GM23338 (cell line): ENCODE measurements around the gene PRSS56. TPM values are rescaled to one million over a fixed set of nuclear protein-coding genes. Genes with fewer than 3 reads are reported as not detected.

ENCODE experiments used
- ATAC-seq: fragments of 200-7000 bp; cut with Tn5 transposase; 3 replicates; pipeline ENCODE4 v1.9.1; 2020
- DNase-seq: peaks from one replicate; pipeline ENCODE4 v3.0.0-alpha.2; 2015; ENCODE audit warnings: low spot score
- H2AFZ ChIP-seq: fragments of 200-600 bp; sonication (generic); 2 replicates; pipeline ENCODE4 v1.8.0; 2016; ENCODE audit warnings: antibody characterized with exemption, mild to moderate bottlenecking, moderate library complexity
- H3F3A ChIP-seq: fragments of 200-600 bp; sonication (generic); replicated peaks from 2 replicates; pipeline ENCODE4 v1.8.0; 2017; ENCODE audit warnings: antibody characterized with exemption, mixed run types, low read depth
- H3K27ac ChIP-seq: fragments of 200-600 bp; sonication (generic); 2 replicates; pipeline ENCODE4 v1.6.1; 2016; ENCODE audit warnings: low read depth
- H3K27me3 ChIP-seq: fragments of 200-600 bp; sonication (generic); 2 replicates; pipeline ENCODE4 v1.8.0; 2016; ENCODE audit warnings: mild to moderate bottlenecking, mixed run types, moderate library complexity; ENCODE audit not compliant: insufficient read depth
- H3K36me3 ChIP-seq: fragments of 200-600 bp; sonication (generic); 2 replicates; pipeline ENCODE4 v1.8.0; 2016; ENCODE audit warnings: mild to moderate bottlenecking; ENCODE audit not compliant: insufficient read depth
- H3K4me1 ChIP-seq: fragments of 200-600 bp; sonication (generic); 2 replicates; pipeline ENCODE4 v1.8.0; 2016; ENCODE audit warnings: mild to moderate bottlenecking, moderate library complexity; ENCODE audit not compliant: insufficient read depth
- H3K4me2 ChIP-seq: fragments of 200-600 bp; sonication (generic); 2 replicates; pipeline ENCODE4 v1.7.1; 2017; ENCODE audit warnings: mixed run types
- H3K4me3 ChIP-seq: fragments of 200-600 bp; sonication (generic); 2 replicates; pipeline ENCODE4 v1.6.1; 2016; ENCODE audit warnings: mixed run types
- H3K79me2 ChIP-seq: fragments of 200-600 bp; sonication (generic); replicated peaks from 2 replicates; pipeline ENCODE4 v1.8.0; 2017; ENCODE audit warnings: mild to moderate bottlenecking; ENCODE audit not compliant: insufficient read depth
- H3K9me2 ChIP-seq: fragments of 200-600 bp; sonication (generic); 2 replicates; pipeline ENCODE4 v1.8.0; 2017; ENCODE audit not compliant: insufficient read depth
- H4K20me1 ChIP-seq: fragments of 200-600 bp; sonication (generic); replicated peaks from 2 replicates; pipeline ENCODE4 v1.8.0; 2017; ENCODE audit warnings: mild to moderate bottlenecking; ENCODE audit not compliant: insufficient read depth
- H3K27ac Mint-ChIP-seq: 2 replicates; pipeline ENCODE4 v1.8.0; 2020; ENCODE audit warnings: inconsistent platforms, mild to moderate bottlenecking, moderate library complexity, mixed read lengths
- H3K27me3 Mint-ChIP-seq: 3 replicates; pipeline ENCODE4 v1.8.0; 2022; ENCODE audit warnings: low read depth, mild to moderate bottlenecking, moderate library complexity, mixed read lengths, inconsistent platforms; ENCODE audit not compliant: insufficient read depth, poor library complexity
- H3K36me3 Mint-ChIP-seq: 3 replicates; pipeline ENCODE4 v1.8.0; 2021; ENCODE audit warnings: low read depth, mild to moderate bottlenecking, inconsistent platforms, moderate library complexity, mixed read lengths
- H3K4me1 Mint-ChIP-seq: 3 replicates; pipeline ENCODE4 v1.8.0; 2020; ENCODE audit warnings: mild to moderate bottlenecking, inconsistent platforms, mixed read lengths
- H3K4me3 Mint-ChIP-seq: 3 replicates; pipeline ENCODE4 v1.8.0; 2021; ENCODE audit warnings: moderate library complexity, mild to moderate bottlenecking, inconsistent platforms, mixed read lengths
- H3K9me3 Mint-ChIP-seq: 3 replicates; pipeline ENCODE4 v1.8.0; 2020; ENCODE audit warnings: moderate library complexity, mild to moderate bottlenecking, inconsistent platforms, mixed read lengths
- EZH2 ChIP-seq: fragments of 200-600 bp; sonication (generic); IDR thresholded peaks from one replicate; pipeline ENCODE4 v1.8.0; 2017; ENCODE audit warnings: antibody characterized with exemption, mild to moderate bottlenecking, low read depth; ENCODE audit not compliant: unreplicated experiment
- EZH2phosphoT487 ChIP-seq: fragments of 200-600 bp; sonication (generic); IDR thresholded peaks from one replicate; pipeline ENCODE4 v1.8.1; 2018; ENCODE audit warnings: antibody characterized with exemption; ENCODE audit not compliant: unreplicated experiment
- STAT1 ChIP-seq: IDR thresholded peaks from one replicate; pipeline ENCODE4 v1.6.1; 2016; ENCODE audit warnings: antibody characterized with exemption; ENCODE audit not compliant: unreplicated experiment
- ZNF114 ChIP-seq: fragments of 250-450 bp; sonication (Bioruptor Pico); IDR thresholded peaks from 2 replicates; pipeline ENCODE4 v1.5.0; 2020; ENCODE audit warnings: mild to moderate bottlenecking, moderate library complexity
- ZNF331 ChIP-seq: fragments of 250-450 bp; sonication (Bioruptor Pico); IDR thresholded peaks from 2 replicates; pipeline ENCODE4 v1.5.0; 2020; ENCODE audit warnings: low read depth, mild to moderate bottlenecking, moderate library complexity
- polyA plus RNA-seq: library from polyadenylated mRNA; unstranded; fragments of >200 nt; fragmentation: Nextera tagmentation; extraction: Ambion mirVana; gene quantifications from 2 replicates; pipeline ENCODE4 v1.2.1, GENCODE V29; 2016
- total RNA-seq: library from RNA; depleted of rRNA; stranded (reverse); fragments of >200 nt; shearing (Covaris generic); gene quantifications from 2 replicates; pipeline ENCODE4 v1.2.3, GENCODE V29; 2014
- TF ChIP-seq, protein P1 (sequence below), 2 experiments: fragments of 200-600 bp in 1 of 2; sonication (generic) in 1 of 2; conservative IDR thresholded peaks; 2 replicates each; pipeline versions ENCODE4 v1.5.1 to v1.6.1; 2016 to 2017; ENCODE audit warnings: antibody characterized with exemption in 2 of 2, low read depth in 2 of 2, mild to moderate bottlenecking in 2 of 2, moderate library complexity in 1 of 2

Gene PRSS56
- total and polyA plus RNA-seq, 2 experiments from 2014 or later = 0.27 to 0.31 TPM

GRCh38 chr2:232521959-232522622 lies 1.9 kb downstream of the PRSS56 start:
- H3K4me2 ChIP-seq = peak overlapping the region; percentile 73
- H3K27me3 Mint-ChIP-seq = peaks cover 38% of the 10 kb centered on the region
- H3K4me1 Mint-ChIP-seq = peaks cover 17% of the 10 kb centered on the region
- peaks cover 44% of the 10 kb centered on the region for H3K27me3 ChIP-seq
- peak overlapping the region; percentile 72 for H2AFZ ChIP-seq
- no peak overlapping the region for H3K27ac ChIP-seq
- no peak overlapping the region for H3K4me3 Mint-ChIP-seq
- no peaks in the 10 kb centered on the region for H3K36me3 ChIP-seq
- H3K4me1 ChIP-seq = no peaks in the 10 kb centered on the region; the same call in 1 of the 2 replicates
- no peaks in the 10 kb centered on the region for H4K20me1 ChIP-seq
- peak overlapping the region; percentile 53 for H3K4me3 ChIP-seq
- TF ChIP-seq EZH2 = peak; percentile 53
- TF ChIP-seq, protein P1, sequence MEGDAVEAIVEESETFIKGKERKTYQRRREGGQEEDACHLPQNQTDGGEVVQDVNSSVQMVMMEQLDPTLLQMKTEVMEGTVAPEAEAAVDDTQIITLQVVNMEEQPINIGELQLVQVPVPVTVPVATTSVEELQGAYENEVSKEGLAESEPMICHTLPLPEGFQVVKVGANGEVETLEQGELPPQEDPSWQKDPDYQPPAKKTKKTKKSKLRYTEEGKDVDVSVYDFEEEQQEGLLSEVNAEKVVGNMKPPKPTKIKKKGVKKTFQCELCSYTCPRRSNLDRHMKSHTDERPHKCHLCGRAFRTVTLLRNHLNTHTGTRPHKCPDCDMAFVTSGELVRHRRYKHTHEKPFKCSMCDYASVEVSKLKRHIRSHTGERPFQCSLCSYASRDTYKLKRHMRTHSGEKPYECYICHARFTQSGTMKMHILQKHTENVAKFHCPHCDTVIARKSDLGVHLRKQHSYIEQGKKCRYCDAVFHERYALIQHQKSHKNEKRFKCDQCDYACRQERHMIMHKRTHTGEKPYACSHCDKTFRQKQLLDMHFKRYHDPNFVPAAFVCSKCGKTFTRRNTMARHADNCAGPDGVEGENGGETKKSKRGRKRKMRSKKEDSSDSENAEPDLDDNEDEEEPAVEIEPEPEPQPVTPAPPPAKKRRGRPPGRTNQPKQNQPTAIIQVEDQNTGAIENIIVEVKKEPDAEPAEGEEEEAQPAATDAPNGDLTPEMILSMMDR (conservative IDR thresholded peaks at IDR 0.05; ENCODE audit: low read depth in 2 of 2) = peak; percentile 58 to 80
- no peak for TF ChIP-seq ZNF114 (CRISPR knock-in tag)
- H3K27ac Mint-ChIP-seq = no peak overlapping the region
- no peaks in the 10 kb centered on the region; the same call in 2 of the 3 replicates for H3K36me3 Mint-ChIP-seq
- 0 out of 2 replicates have a peak, but pooled peaks cover 3% of the 10 kb centered on the region for H3F3A ChIP-seq
- ATAC-seq = peak; percentile 42
- peak; percentile 66 for DNase-seq
- H3K9me3 Mint-ChIP-seq = no peaks in the 10 kb centered on the region
- no peaks in the 10 kb centered on the region for H3K79me2 ChIP-seq
- H3K9me2 ChIP-seq = no peaks in the 10 kb centered on the region

DNA sequence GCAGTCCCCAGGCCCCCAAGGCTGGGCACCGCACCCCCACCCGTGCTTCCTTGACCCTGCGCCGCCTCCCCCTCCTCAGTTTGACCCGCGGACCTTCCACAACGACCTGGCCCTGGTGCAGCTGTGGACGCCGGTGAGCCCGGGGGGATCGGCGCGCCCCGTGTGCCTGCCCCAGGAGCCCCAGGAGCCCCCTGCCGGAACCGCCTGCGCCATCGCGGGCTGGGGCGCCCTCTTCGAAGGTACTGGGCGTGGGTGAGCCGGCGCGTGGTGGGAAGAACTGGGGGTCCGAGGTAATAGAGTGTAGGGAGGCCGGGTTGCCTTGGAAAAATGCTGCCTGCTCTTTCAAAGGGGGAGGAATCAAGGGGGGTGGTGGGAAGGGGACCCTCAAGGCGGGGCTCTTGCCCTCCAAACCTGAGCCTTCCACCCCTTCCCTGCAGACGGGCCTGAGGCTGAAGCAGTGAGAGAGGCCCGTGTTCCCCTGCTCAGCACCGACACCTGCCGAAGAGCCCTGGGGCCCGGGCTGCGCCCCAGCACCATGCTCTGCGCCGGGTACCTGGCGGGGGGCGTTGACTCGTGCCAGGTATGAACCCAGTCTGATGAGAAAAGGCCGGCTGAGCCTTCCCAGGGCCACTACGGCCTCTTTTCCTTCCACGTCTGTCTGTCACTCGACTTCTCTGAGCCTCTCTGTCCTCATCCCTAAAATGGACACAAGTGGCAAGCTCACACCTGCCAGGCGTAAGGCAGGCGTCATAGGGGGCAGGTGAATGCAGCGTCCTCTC lies 2.6 kb downstream of the PRSS56 start:
- Histone ChIP-seq H3K27me3 (peaks cover 44% of the 10 kb centered on the region), H2AFZ (peak overlapping the region; percentile 72; the same call in 1 of the 2 replicates), H3K27ac (no peak overlapping the region), H3K36me3 (no peaks in the 10 kb centered on the region), H3K9me2 (no peaks in the 10 kb centered on the region), H3K4me1 (no peaks in the 10 kb centered on the region; the same call in 1 of the 2 replicates), H3K4me2 (peak overlapping the region; percentile 86), H3K79me2 (no peaks in the 10 kb centered on the region), H4K20me1 (no peaks in the 10 kb centered on the region), H3F3A (0 out of 2 replicates have a peak, but pooled peaks cover 3% of the 10 kb centered on the region), H3K4me3 (peak overlapping the region; percentile 68)
- no peak overlapping the region for H3K27ac Mint-ChIP-seq
- peak overlapping the region; percentile 59 for H3K4me3 Mint-ChIP-seq
- peaks cover 44% of the 10 kb centered on the region for H3K27me3 Mint-ChIP-seq
- H3K9me3 Mint-ChIP-seq = no peaks in the 10 kb centered on the region
- peaks cover 17% of the 10 kb centered on the region for H3K4me1 Mint-ChIP-seq
- TF ChIP-seq EZH2phosphoT487 (no peak), EZH2 (peak; percentile 26)
- DNase-seq (no peak), ATAC-seq (peak; percentile 4)
- no peaks in the 10 kb centered on the region; the same call in 2 of the 3 replicates for H3K36me3 Mint-ChIP-seq

- Mint-ChIP-seq H3K4me3 (peak overlapping the region; percentile 59), H3K9me3 (no peaks in the 10 kb centered on the region), H3K36me3 (no peaks in the 10 kb centered on the region; the same call in 2 of the 3 replicates), H3K27ac (no peak overlapping the region), H3K27me3 (peaks cover 44% of the 10 kb centered on the region), H3K4me1 (peaks cover 17% of the 10 kb centered on the region)
- no peaks in the 10 kb centered on the region for H3K9me2 ChIP-seq
- no peaks in the 10 kb centered on the region for H3K36me3 ChIP-seq
- H3K27me3 ChIP-seq = peaks cover 44% of the 10 kb centered on the region
- peak overlapping the region; percentile 86 for H3K4me2 ChIP-seq
- no peaks in the 10 kb centered on the region for H3K79me2 ChIP-seq
- H4K20me1 ChIP-seq = no peaks in the 10 kb centered on the region
- H3K4me1 ChIP-seq = no peaks in the 10 kb centered on the region; the same call in 1 of the 2 replicates
- peak overlapping the region; percentile 68 for H3K4me3 ChIP-seq
- H2AFZ ChIP-seq = 0 out of 2 replicates have a peak overlapping the region, but pooled peaks have one; percentile 83
- no peak for DNase-seq
- no peak overlapping the region for H3K27ac ChIP-seq
- TF ChIP-seq ZNF331 (CRISPR knock-in tag) (no peak), ZNF114 (CRISPR knock-in tag) (no peak), EZH2 (peak; percentile 47), STAT1 (no peak), EZH2phosphoT487 (no peak)
- TF ChIP-seq, protein P1 (conservative IDR thresholded peaks at IDR 0.05; ENCODE audit: low read depth in 2 of 2) = no peak
- 0 out of 2 replicates have a peak, but pooled peaks cover 3% of the 10 kb centered on the region for H3F3A ChIP-seq
- peak; percentile 1; the same call in 2 of the 3 replicates for ATAC-seq
Measured at GRCh38 chr2:232523402-232523681, 3.2 kb downstream of the PRSS56 start.
